ENCODE results near the gene TMEM17. TPM values are rescaled to one million over a fixed set of nuclear protein-coding genes. Genes with fewer than 3 reads are reported as not detected.
A peak's percentile ranks its signal among the peaks of the same experiment; 100 is the strongest.

TMEM17 gene
- total RNA-seq, 2 experiments from 2014 or later, result 0.24 TPM; not detected in 1

DNA sequence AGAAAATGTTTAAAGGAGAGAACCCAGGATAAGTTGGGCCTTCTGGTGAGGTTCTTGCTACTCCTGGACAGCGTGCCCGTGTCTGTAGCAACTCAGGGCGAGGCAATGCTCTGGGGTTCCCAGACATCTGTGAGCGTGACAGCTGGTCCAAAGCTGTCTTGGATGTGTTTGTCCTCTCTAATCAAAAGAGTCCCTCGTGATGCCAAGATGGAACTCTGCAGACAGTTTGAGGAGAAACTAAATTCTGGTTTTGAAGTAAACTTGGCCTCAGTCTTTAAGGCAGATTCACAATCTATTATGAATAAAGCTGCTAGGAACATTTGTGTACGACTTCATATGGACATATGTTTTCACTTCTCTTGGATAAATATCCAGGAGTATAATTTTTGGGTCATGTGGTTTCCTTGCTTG, 47.3 kb downstream of the TMEM17 start:
- no peak overlapping the region for H3K4me3 Mint-ChIP-seq
- peaks cover 4% of the 10 kb centered on the region for H3K27me3 Mint-ChIP-seq
- intact Hi-C loops (cut with micrococcal nuclease), result loop anchor here (5.0 kb wide), 1 partner anchor 269 kb away; no protein-coding TSS in a partner anchor
- no peak for DNase-seq
- H3K36me3 Mint-ChIP-seq, result no peaks in the 10 kb centered on the region
- no peaks in the 10 kb centered on the region for H3K4me1 Mint-ChIP-seq (ENCODE audit: low read depth)
- H3K27ac Mint-ChIP-seq, result no peak overlapping the region
- H3K9me3 Mint-ChIP-seq, result no peaks in the 10 kb centered on the region
- ChIA-PET CTCF (interaction anchor here (2.6 to 7.5 kb wide), 2 partner anchors 8 to 315 kb away, joined by 13 to 173 read pairs; no protein-coding TSS in a partner anchor), POLR2A (no interaction called here)

DNA sequence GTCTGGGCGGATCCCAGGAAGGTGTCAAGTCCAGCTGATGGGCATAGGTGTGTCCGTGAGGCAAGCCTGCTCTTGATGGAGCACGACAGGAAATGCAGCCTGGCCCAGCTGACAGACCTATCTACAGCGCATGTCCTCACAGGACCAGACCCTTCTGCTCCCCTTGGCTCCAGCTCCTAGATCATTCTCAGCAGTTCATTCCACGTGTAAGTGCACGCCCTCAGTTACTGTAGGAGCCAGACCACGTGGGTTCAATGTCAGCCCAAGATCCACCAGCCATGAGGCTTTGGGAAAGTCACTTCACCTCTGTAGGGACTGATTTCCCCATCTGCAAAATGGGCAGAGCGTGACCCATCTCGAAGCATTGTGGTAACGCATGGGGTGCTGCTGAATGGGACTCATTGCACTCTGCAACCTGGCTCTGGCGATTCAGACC, 47.8 kb downstream of the TMEM17 start:
- intact Hi-C loops (cut with micrococcal nuclease), result loop anchor here (5.0 kb wide), 1 partner anchor 269 kb away; no protein-coding TSS in a partner anchor

DNA sequence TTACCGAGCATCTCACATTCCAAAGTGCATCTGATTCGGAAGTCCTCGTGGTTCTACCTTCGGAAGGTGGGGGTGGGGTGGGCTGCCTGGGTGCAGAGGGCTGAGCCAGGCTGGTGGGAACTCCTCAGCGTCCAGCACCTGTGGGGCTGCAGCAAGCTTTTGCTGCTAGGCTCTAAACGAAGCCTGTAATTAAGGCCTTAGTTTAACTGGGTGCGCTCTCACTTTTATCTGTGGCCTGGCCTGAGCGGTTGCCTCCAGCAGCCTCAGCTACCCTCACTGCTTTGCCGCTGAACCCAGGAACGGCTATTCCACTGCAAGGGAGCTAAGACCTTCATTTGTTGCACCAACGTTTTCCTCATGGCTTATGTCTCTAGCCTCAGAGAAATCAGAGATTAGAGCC, 48.4 kb downstream of the TMEM17 start:
- H3K36me3 Mint-ChIP-seq, result no peaks in the 10 kb centered on the region
- H3K4me3 Mint-ChIP-seq, result peak overlapping the region; percentile 23
- H3K27me3 Mint-ChIP-seq, result peaks cover 4% of the 10 kb centered on the region
- no peak for DNase-seq
- ChIA-PET CTCF (interaction anchor here (0.6 to 7.5 kb wide), 27 partner anchors 9 to 1030 kb away, joined by 3 to 173 read pairs (median 5); partner anchors contain the start of gene TMEM17), POLR2A (no interaction called here)
- H3K4me1 Mint-ChIP-seq (ENCODE audit: low read depth), result no peaks in the 10 kb centered on the region
- H3K9me3 Mint-ChIP-seq, result no peaks in the 10 kb centered on the region
- no peak overlapping the region for H3K27ac Mint-ChIP-seq
- intact Hi-C loops (cut with micrococcal nuclease), result loop anchor here (2.0 to 5.0 kb wide), 3 partner anchors 270 to 1031 kb away; no protein-coding TSS in a partner anchor

More for the DNA sequence above, 47.8 kb downstream of the TMEM17 start:
- no peak for DNase-seq
- ChIA-PET CTCF (interaction anchor here (0.8 to 7.5 kb wide), 15 partner anchors 8 to 1030 kb away, joined by 3 to 173 read pairs (median 6); no protein-coding TSS in a partner anchor), POLR2A (no interaction called here)
- Mint-ChIP-seq H3K9me3 (no peaks in the 10 kb centered on the region), H3K36me3 (no peaks in the 10 kb centered on the region), H3K27ac (no peak overlapping the region), H3K4me3 (no peak overlapping the region), H3K4me1 (ENCODE audit: low read depth) (no peaks in the 10 kb centered on the region), H3K27me3 (peaks cover 4% of the 10 kb centered on the region)

DNA sequence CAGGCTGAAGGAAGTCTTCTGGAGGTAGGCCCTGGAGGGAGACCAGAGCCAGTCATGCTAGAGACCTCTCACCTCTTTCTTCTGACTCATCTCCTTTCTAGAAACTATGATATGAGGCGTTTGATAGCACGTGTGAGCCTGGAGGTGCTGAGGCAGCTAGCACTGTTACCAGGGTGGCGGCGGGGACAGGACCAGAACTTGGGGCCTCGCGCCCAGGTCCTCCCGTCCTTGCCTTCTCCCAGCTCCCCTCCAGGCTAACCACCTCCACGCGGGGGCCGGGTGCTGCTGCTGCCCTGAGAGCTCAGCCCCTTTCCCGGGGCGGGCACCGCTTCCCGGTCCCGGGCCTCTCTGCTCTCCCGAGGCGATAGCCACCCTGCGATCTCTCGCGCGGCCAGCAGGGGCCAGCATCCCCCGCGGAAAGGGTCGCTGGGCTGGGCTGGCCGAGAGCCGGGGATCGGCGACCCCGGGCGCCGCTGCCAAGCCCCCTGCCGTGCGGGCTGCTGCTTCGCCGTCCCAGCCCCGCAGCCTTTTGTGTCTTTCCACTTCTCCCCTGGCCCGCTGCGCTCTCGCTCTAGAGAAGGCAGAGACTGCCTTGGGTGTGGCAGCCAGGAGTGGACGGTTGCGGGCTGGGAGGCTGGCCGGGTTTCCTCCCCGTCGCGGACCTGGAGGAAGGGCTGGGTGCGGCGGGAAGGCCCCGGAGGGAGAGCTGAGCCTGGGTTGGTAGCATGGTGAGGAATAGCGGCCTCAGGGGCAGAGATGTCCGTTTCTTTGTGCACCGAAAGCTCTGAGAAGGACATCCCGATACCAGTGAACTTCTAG, 49.1 kb downstream of the TMEM17 start:
- H3K27me3 Mint-ChIP-seq, result peaks cover 3% of the 10 kb centered on the region
- peak; percentile 72 for DNase-seq
- peak overlapping the region; percentile 23 for H3K4me3 Mint-ChIP-seq
- H3K27ac Mint-ChIP-seq, result no peak overlapping the region
- H3K4me1 Mint-ChIP-seq (ENCODE audit: low read depth), result no peaks in the 10 kb centered on the region
- no peaks in the 10 kb centered on the region for H3K9me3 Mint-ChIP-seq
- ChIA-PET POLR2A (no interaction called here), CTCF (interaction anchor here (0.6 to 7.5 kb wide), 41 partner anchors 10 to 1031 kb away, joined by 3 to 173 read pairs (median 4); partner anchors contain the start of genes OTX1 and TMEM17)
- intact Hi-C loops (cut with micrococcal nuclease), result loop anchor here (1.0 to 5.0 kb wide), 4 partner anchors 270 to 1032 kb away; no protein-coding TSS in a partner anchor
- no peaks in the 10 kb centered on the region for H3K36me3 Mint-ChIP-seq

DNA sequence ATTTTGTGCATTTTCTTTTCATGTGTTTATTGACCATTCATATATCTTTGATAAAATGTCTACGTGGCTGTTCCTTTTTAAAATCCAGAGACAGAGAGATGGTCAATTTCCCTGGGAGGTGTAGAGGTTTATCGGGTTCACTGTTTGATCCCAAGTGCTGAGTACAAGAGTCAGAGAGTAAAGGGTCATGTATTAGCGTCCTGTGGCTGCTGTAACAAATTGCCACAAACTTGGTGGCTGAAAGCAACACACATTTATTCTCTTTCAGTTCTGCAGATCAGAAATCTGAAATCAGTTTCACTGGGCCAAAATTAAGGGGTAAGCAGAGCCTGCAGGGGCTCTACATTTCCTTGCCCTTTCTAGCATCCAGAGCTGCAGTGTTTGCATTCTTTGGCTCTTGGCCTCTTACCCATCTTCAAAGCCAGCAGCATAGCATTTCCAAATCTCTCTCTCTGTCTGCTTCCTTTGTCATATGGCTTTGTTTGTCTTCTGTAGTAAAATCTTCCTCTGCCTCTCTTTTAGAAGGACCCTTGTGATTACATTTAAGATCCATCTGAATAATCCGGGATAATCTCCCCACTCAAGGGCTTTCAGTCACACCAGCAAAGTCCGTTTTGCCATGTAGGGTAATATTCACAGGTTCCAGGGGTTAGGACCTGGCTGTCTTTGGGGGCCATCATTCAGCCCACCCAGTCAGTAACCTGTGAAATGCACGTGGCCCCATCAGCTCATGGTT, 49.9 kb downstream of the TMEM17 start:
- Mint-ChIP-seq H3K36me3 (no peaks in the 10 kb centered on the region), H3K4me1 (ENCODE audit: low read depth) (no peaks in the 10 kb centered on the region), H3K27ac (no peak overlapping the region), H3K4me3 (no peak overlapping the region), H3K9me3 (no peaks in the 10 kb centered on the region), H3K27me3 (peaks cover 1% of the 10 kb centered on the region)
- no peak for DNase-seq
- ChIA-PET POLR2A (no interaction called here), CTCF (interaction anchor here (0.6 to 7.5 kb wide), 30 partner anchors 9 to 1032 kb away, joined by 3 to 173 read pairs (median 4); partner anchors contain the start of genes OTX1 and TMEM17)
- intact Hi-C loops (cut with micrococcal nuclease), result loop anchor here (1.0 to 5.0 kb wide), 4 partner anchors 271 to 1033 kb away; no protein-coding TSS in a partner anchor

DNA sequence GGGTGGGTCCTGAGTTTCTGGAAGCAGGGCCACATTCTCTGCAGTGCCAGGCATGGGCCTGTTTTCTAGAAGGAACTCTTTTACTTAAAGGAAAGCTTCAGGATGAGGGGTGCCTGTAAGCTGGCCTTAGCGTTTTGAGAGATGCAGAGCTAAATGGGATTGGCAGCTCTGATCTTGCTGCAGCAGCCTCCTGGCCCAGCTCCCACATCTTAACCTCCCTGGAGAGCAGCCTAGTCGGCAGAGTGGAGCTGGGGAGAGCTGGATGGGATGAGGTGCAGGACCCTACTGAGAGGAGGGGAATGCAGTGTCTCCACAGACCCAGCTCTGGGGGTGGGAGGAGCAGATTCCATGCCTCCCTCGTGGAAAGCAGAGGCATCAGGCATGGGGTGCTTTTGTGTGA, 52.0 kb downstream of the TMEM17 start:
- Mint-ChIP-seq H3K36me3 (no peaks in the 10 kb centered on the region), H3K4me3 (no peak overlapping the region), H3K27me3 (peaks cover 1% of the 10 kb centered on the region), H3K27ac (no peak overlapping the region), H3K4me1 (ENCODE audit: low read depth) (no peaks in the 10 kb centered on the region), H3K9me3 (no peaks in the 10 kb centered on the region)
- ChIA-PET CTCF (interaction anchor here (1.1 to 7.5 kb wide), 2 partner anchors 320 to 1034 kb away, joined by 3 to 173 read pairs; no protein-coding TSS in a partner anchor), POLR2A (interaction anchor here (1.0 kb wide), 1 partner anchor 10 kb away, joined by 3 read pairs; no protein-coding TSS in a partner anchor)
- intact Hi-C loops (cut with micrococcal nuclease), result no loop called here
- no peak for DNase-seq

DNA sequence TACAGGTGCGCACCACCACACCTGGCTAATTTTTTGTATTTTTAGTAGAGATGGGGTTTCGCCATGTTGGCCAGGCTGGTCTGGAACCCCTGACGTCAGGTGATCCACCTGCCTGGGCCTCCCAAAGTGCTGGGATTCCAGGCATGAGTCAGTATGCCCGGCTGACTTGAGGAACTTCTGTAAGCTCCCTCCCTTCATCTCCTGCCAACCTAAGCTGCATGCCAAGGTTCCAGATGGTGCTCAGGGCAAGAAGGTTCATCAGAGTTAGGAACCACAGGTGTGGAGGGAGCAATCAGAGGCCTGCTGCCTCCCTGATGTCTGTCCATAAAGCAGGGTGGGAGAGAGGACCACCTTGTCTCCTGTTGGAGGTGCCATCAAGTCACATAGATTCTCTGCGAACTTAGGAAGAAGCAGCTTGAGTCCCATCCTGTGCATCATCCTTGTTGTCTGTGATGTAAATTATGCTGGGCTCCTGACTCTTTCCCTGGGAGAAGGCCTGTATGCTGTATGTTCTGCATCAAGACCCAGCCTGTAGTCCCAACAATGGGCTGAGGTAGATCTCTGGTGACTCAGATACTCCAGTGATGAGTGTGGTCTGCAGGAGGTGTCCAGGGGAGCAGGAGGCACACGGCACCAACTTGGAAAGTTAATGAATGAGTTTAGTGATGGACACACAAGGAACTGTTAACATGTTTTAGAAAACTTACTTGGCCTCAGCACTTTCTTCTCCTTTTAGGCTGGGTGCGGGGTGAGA, 53.1 kb downstream of the TMEM17 start:
- intact Hi-C loops (cut with micrococcal nuclease), result no loop called here
- ChIA-PET POLR2A (interaction anchor here (0.6 kb wide), 1 partner anchor 305 kb away, joined by 4 read pairs; no protein-coding TSS in a partner anchor), CTCF (interaction anchor here (1.1 to 7.5 kb wide), 2 partner anchors 321 to 1035 kb away, joined by 3 to 173 read pairs; no protein-coding TSS in a partner anchor)
- H3K9me3 Mint-ChIP-seq, result no peaks in the 10 kb centered on the region
- H3K27me3 Mint-ChIP-seq, result peaks cover 1% of the 10 kb centered on the region
- no peak overlapping the region for H3K27ac Mint-ChIP-seq
- no peak for DNase-seq
- H3K4me3 Mint-ChIP-seq, result no peak overlapping the region
- H3K4me1 Mint-ChIP-seq (ENCODE audit: low read depth), result no peaks in the 10 kb centered on the region
- no peaks in the 10 kb centered on the region for H3K36me3 Mint-ChIP-seq

DNA sequence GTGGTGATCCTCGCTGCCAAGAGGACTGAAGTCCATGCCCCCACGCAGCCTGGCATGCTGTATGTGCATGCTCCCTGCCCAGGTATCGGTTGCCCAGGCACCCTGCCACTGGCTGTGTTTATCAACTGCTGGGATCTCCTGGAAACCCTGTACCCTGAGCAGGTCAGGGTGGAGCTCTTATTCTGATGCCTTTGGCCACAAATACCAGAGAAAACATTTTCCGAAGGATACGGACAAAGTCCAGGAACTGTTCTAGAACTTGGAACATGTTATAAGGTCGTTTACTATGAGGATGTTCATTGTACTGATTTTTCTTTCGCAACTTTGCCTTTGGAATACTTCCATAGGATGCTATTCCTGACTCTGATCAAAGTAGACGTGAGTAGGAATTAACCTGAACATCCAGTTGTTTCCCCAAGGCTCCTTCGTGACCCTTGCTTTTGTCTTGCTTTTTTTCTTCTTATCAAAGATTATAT, 55.2 kb downstream of the TMEM17 start:
- H3K27ac Mint-ChIP-seq, result no peak overlapping the region
- DNase-seq, result no peak
- intact Hi-C loops (cut with micrococcal nuclease), result no loop called here
- H3K9me3 Mint-ChIP-seq, result no peaks in the 10 kb centered on the region
- ChIA-PET POLR2A (interaction anchor here (0.6 kb wide), 1 partner anchor 296 kb away, joined by 4 read pairs; no protein-coding TSS in a partner anchor), CTCF (no interaction called here)
- no peaks in the 10 kb centered on the region for H3K4me1 Mint-ChIP-seq (ENCODE audit: low read depth)
- H3K4me3 Mint-ChIP-seq, result no peak overlapping the region
- H3K36me3 Mint-ChIP-seq, result no peaks in the 10 kb centered on the region
- H3K27me3 Mint-ChIP-seq, result no peaks in the 10 kb centered on the region

Other genes with a start within 250 kb of the TMEM17 start
- 10 to 100 TPM; 23.5 to 23.6 TPM for gene EHBP1, start 199.5 kb upstream of the TMEM17 start, total RNA-seq